ENCODE measurements around the gene COL27A1.
A peak's percentile ranks its signal among the peaks of the same experiment; 100 is the strongest.

The COL27A1 gene

DNA sequence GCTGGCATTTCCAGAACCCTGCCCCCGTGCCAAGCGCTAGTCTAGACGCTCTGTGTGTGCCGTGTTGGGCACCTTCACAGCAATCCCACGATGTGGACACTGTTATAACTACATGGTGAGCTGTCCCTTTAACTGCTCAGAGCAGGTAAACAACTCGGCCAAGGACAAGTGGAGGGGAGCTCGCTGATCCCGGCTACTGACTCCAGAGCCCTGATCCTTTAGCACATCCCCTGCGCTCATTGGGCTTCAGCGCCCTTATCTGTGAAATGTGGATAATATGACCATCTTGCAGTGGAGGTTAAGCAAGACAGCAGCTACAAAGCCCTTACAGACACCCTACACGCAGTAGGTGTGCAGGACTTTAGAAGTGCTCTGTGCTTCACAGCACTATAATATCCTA, 190.8 kb downstream of the COL27A1 start:
- no peak for DNase-seq (ENCODE audit: low read depth, low spot score)
- TF ChIP-seq CTCF (IDR thresholded peaks at IDR 0.05; ENCODE audit: low read depth, low read length), result no peak
- H3K4me3 ChIP-seq (ENCODE audit: low read depth, low read length), result no peak overlapping the region
- in situ Hi-C loops (cut with HindIII; ENCODE audit: low sequenced_read_pairs), result no loop called here

- H3K4me3 ChIP-seq (ENCODE audit: low read depth, low read length), result no peak overlapping the region
- no peak for TF ChIP-seq CTCF (IDR thresholded peaks at IDR 0.05; ENCODE audit: low read depth, low read length)
- in situ Hi-C loops (cut with HindIII; ENCODE audit: low sequenced_read_pairs), result no loop called here
- no peak for DNase-seq (ENCODE audit: low read depth, low spot score)
Observed at GRCh38 chr9:114347675-114348074, 192.3 kb downstream of the COL27A1 start.

DNA sequence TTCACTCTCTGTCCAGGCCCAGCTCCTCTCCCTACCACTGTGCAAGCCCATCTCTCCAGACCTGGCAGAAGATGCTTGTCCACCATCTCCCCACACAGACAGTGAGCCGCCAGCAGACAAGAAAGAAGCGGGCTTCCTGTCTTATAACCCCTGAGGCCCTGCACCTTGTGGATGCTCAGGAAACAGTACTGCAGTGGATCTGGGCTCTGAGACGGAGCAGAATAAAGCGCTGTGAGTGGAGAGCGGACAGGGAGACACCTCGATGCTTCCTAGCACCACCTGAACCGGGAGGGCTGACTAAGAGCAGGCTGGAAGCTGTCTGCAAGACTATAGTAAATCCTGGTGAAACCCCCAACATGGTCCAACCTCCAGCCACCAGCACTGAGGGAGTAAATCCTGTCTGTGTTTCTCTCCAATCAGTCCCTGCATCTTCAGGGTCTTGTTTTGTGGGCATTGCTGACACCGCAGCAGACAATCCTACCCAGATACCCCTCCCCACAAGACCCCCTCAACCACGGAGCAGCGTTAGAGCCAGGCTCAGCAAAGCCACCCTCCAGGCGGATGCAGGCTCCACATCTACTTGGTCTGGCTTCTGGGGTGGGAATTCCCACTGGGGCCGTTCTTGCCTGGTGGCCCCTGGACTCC, 193.0 kb downstream of the COL27A1 start:
- H3K4me3 ChIP-seq (ENCODE audit: low read depth, low read length), result no peak overlapping the region
- DNase-seq (ENCODE audit: low read depth, low spot score), result no peak
- in situ Hi-C loops (cut with HindIII; ENCODE audit: low sequenced_read_pairs), result no loop called here
- TF ChIP-seq CTCF (IDR thresholded peaks at IDR 0.05; ENCODE audit: low read depth, low read length), result no peak

DNA sequence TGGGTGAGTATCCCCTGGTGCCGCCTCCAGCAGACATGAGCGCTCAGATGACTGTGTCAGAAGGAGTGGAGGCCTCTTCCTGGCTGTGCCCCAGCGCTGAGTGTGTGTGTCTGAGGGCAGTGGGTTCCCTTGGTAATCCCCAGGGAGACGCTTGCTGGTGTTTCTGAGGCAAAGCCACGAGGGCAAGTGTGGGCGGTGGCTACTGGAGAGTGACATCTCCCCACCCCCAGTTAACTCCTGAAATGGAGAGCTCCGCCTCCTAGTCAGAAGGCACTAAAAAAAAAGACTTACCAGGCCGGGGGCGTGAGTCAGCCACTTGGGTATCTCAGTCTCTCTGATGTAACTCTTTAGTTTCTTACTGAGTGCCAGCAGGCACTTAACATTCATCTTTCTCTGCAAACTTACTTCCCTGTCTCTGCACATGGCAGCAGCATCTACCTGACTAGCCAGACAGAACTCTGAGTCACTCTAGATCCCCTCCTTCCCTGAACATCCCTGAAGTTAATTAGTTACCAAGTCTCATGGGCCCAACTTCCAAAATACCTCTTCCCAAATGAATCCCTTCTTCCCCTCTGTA, 193.7 kb downstream of the COL27A1 start:
- DNase-seq (ENCODE audit: low read depth, low spot score), result peak; percentile 98
- in situ Hi-C loops (cut with HindIII; ENCODE audit: low sequenced_read_pairs), result no loop called here
- no peak for TF ChIP-seq CTCF (IDR thresholded peaks at IDR 0.05; ENCODE audit: low read depth, low read length)
- H3K4me3 ChIP-seq (ENCODE audit: low read depth, low read length), result no peak overlapping the region

DNA sequence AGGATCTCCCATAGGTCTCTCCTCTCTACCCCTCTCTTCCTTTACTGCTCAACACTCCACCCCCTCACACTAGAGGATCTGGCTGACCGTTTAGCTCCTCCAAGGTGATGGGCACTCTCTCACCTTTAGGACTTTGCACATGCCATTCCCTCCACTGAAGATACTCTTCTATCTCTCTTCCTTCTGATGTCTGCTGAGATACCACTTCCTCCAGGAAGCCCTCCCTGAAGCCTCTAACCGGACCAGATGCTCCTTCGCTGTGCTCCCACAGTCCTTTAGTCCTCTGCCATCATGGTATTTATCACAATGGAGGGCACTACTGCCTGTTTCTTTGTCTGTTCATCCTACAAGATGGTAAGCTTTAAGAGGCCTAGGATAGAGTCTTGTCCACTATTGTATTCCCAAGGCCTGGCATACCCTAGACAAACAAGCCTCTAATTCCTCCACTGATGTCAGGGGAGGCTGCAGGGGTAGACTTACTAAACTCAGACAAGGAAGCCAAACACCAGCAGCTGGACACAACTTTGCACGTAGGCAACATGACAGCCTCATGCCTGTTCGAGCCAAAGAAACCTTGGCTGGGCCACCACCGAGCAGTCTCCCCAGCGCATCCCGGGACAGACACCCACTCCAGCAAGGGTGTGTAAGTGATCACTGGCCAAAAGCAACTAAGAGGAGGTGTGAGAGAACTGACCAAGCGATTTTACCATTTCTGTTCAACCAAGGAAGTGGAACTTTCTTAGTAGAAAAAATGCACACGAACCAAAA, 194.6 kb downstream of the COL27A1 start:
- TF ChIP-seq CTCF (IDR thresholded peaks at IDR 0.05; ENCODE audit: low read depth, low read length), result no peak
- no peak for DNase-seq (ENCODE audit: low read depth, low spot score)
- in situ Hi-C loops (cut with HindIII; ENCODE audit: low sequenced_read_pairs), result no loop called here

DNA sequence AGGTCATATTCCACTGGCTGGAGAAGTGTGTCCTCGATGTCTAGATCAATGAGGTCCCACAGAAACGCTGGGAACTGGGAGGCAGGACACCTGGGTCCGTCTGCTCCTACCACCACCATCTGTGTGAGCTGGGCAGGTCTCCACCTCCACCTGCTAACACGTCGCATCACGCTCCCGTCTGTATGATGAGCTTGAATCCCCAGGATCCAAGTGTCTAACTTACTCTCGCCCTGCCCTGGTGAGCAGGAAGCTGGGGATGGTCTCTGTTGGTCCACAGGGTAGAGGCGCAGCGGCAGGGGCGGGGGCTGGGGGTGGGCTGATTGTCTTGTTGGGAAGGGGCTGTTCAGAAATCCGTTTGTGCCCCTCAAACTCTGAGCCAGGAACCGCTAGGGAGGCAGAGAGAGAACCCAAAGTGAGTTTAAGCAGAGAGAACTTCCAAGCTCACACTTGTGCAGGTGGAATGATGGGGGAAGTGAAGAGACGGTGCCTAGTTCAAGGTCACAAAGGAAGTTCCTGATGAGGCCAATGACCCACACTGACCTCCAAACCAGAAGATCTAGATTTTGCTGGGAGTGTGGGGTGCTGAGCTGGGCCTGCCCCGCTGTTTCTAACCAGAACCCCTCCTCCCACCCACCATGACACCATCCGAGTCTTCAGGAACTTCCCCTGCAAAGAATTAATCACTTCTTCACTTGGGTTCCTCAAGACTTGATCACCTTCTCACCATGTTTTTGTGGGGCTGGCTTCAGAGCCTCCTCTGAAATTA, 195.5 kb downstream of the COL27A1 start:
- TF ChIP-seq CTCF (IDR thresholded peaks at IDR 0.05; ENCODE audit: low read depth, low read length), result no peak
- in situ Hi-C loops (cut with HindIII; ENCODE audit: low sequenced_read_pairs), result no loop called here
- DNase-seq (ENCODE audit: low read depth, low spot score), result no peak
- H3K4me3 ChIP-seq (ENCODE audit: low read depth, low read length), result no peak overlapping the region

More for the DNA sequence above, 194.6 kb downstream of the COL27A1 start:
- H3K4me3 ChIP-seq (ENCODE audit: low read depth, low read length), result no peak overlapping the region

Measured in astrocyte of the spinal cord (primary cell).